Measurements from ENCODE around the gene NMRK1.

The NMRK1 gene

GRCh38 chr9:75046725-75047345, 41.1 kb downstream of the NMRK1 start:
- TF ChIP-seq CTCF (conservative IDR thresholded peaks at IDR 0.05; ENCODE audit: low read depth, low read length), result no peak
- no peak for DNase-seq (ENCODE audit: low read depth)
- no peak overlapping the region for H3K4me3 ChIP-seq (ENCODE audit: low read length)

GRCh38 chr9:75041041-75041440, 46.9 kb downstream of the NMRK1 start:
- TF ChIP-seq CTCF (conservative IDR thresholded peaks at IDR 0.05; ENCODE audit: low read depth, low read length), result no peak
- no peak overlapping the region for H3K4me3 ChIP-seq (ENCODE audit: low read length)
- no peak for DNase-seq (ENCODE audit: low read depth)

DNA sequence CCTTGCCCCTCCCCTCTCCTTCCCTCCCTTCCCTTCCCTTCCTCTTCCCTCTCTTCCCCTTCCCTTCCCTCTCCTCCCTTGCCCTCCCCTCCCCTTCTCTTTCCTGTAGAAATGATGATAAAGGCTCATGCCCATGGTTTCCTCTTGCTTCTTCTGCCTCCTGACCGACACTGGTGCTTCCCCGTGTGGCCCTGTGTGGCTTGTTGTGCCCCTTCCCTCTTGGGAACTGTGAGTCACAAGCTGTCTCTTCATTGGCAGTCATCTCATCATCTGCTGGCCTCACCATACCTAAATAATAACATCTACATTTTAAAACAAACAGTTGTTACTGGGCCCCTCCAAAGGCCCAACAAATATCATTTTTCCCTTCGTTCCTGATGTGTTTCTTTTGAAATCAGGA, 48.2 kb downstream of the NMRK1 start:
- DNase-seq (ENCODE audit: low read depth), result no peak
- H3K4me3 ChIP-seq (ENCODE audit: low read length), result no peak overlapping the region
- TF ChIP-seq CTCF (conservative IDR thresholded peaks at IDR 0.05; ENCODE audit: low read depth, low read length), result no peak

GRCh38 chr9:75039009-75039408, 48.9 kb downstream of the NMRK1 start:
- no peak overlapping the region for H3K4me3 ChIP-seq (ENCODE audit: low read length)
- DNase-seq (ENCODE audit: low read depth), result no peak
- TF ChIP-seq CTCF (conservative IDR thresholded peaks at IDR 0.05; ENCODE audit: low read depth, low read length), result no peak

DNA sequence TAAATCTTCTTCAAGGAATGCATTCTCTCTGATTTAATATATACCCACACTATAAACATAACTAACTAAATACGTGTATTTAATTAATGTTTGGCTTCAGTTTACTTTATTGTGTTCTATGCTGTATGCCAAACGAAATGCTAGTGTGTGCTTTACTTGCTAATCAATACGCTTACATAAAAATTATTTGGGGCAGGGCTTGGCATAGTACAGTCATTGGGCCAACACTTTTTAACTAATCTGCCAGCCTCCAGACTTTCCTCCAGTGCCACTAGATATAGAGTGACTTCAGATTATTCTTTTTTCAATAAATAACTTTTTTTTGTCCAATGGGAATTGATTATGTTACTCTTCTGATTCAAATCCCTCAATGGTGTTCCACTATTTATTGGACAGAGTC, 51.2 kb downstream of the NMRK1 start:
- no peak overlapping the region for H3K4me3 ChIP-seq (ENCODE audit: low read length)
- TF ChIP-seq CTCF (conservative IDR thresholded peaks at IDR 0.05; ENCODE audit: low read depth, low read length), result no peak
- no peak for DNase-seq (ENCODE audit: low read depth)

DNA sequence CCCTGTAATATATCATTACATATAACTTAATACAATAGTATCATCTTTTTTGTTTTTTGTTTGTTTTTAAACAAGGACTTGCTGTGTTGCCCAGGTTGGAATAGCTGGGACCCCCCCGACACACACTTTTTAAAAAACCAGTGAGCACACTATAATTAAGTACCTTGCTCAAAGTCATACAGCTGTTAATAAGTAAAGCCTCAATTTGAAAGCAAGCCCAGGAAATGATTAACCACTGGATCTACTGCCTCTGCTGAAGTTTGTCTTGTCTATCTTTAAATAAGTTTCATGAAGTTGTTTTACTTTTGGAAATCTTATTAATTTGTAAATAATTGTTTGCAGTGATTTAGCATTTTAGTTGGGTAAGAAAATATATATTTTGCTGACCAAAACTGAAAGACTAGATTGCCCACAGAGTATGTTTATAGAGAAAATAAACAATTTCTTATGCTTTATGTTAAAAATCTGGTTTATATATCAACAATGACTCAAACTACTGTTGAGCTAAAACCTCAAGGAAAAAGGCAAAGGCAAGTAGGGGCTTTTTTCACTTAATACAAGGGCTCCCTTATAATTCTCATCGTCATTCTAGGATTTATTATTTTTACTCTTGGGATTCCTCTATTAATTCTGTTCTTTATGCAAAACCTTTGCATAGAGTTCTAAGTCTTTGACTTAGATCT, 54.0 kb downstream of the NMRK1 start:
- H3K4me3 ChIP-seq (ENCODE audit: low read length), result no peak overlapping the region
- TF ChIP-seq CTCF (conservative IDR thresholded peaks at IDR 0.05; ENCODE audit: low read depth, low read length), result no peak
- DNase-seq (ENCODE audit: low read depth), result no peak
